ENCODE data around the gene TGDS.

GRCh38 chr13:94613051-94613450 is 17.1 kb upstream of the TGDS start:
- TF ChIP-seq, protein P1, sequence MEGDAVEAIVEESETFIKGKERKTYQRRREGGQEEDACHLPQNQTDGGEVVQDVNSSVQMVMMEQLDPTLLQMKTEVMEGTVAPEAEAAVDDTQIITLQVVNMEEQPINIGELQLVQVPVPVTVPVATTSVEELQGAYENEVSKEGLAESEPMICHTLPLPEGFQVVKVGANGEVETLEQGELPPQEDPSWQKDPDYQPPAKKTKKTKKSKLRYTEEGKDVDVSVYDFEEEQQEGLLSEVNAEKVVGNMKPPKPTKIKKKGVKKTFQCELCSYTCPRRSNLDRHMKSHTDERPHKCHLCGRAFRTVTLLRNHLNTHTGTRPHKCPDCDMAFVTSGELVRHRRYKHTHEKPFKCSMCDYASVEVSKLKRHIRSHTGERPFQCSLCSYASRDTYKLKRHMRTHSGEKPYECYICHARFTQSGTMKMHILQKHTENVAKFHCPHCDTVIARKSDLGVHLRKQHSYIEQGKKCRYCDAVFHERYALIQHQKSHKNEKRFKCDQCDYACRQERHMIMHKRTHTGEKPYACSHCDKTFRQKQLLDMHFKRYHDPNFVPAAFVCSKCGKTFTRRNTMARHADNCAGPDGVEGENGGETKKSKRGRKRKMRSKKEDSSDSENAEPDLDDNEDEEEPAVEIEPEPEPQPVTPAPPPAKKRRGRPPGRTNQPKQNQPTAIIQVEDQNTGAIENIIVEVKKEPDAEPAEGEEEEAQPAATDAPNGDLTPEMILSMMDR (IDR thresholded peaks at IDR 0.05): no peak
- TF ChIP-seq POLR2A (IDR thresholded peaks at IDR 0.05): no peak
- TF ChIP-seq EP300 (IDR thresholded peaks at IDR 0.05; ENCODE audit: low read depth): no peak

All from transverse colon (tissue), 3 donors.